ENCODE measurements around the gene GRK2.

GRK2 gene

DNA sequence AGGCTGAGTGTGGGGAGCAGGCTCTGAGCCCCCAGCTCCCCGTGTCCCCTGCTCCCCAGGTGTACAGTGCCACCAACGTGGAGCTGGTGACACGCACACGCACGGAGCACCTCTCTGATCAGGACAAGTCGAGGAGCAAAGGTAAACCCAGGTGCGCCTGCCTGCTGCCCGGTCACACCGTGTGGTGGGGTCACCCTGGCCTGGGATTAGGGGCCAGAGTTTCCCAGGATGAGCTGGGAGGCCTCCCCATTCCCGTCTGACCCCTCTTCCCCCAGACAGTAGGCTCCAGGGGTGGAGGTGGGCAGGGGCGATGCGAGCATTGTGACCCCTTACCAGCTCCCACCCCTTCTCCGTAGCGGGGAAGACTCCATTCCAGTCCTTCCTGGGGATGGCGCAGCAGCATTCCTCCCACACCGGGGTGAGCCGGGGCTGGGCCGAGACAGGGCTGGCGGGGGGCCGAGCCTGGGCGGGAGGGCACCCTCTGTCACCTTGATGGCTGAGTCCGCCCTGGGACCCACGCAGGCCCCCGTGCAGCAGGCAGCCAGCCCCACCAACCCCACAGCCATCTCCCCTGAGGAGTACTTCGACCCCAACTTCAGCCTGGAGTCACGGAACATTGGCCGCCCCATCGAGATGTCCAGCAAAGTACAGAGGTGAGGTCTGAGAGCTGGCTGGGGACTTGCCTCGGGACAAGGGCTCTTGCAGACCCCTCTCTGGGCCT, 33.4 kb downstream of the GRK2 start:
- DNase-seq (ENCODE audit: low spot score) = no peak

DNA sequence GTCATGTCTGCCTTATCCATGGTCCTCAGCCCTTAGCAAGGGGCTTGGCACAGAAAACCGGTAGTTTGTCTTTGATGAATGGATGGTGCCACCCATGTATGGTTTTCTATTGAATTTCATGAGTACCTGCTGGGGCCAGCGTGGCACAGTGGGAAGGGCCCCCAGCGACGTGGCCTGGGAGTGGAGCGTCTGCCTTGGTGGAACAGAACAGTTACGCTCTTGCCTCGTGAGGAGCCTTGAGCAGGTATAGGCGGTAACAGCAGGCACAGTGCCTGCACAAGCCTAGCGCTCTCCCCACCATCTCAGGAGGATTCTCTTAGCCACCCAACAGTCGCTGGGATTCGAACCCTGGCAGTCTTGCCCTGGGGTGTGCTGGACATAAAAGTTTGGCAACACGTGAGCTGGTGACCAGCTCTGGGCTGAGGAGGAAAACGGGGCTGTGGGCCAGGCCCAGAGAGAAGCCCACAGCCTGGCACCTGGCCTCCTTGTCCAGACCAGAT, 34.0 kb downstream of the GRK2 start:
- no peak for DNase-seq (ENCODE audit: low spot score)

DNA sequence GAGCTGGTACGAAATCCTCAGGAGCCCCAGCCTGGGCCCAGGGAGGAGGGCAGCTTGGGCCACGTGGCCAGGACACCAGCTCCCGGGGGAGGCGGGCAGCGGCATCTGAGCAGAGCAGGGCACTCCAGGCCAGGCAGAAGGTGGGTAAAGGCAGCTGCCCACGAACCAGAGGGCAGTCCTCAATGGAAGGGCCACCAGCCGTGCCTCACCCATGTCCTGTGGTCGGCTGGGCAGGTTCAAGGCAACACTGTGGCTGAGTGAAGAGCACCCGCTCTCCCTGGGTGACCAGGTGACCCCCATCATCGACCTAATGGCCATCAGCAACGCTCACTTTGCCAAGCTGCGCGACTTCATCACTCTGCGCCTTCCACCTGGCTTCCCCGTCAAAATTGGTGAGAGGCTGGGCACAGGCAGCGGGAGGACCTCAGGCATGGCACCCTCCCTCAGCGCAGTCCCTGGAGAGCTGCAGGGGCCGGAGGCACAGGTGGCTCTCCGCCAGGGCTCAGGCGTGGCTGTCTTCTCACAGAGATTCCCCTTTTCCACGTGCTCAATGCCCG, 34.6 kb downstream of the GRK2 start:
- DNase-seq (ENCODE audit: low spot score) = no peak

DNA sequence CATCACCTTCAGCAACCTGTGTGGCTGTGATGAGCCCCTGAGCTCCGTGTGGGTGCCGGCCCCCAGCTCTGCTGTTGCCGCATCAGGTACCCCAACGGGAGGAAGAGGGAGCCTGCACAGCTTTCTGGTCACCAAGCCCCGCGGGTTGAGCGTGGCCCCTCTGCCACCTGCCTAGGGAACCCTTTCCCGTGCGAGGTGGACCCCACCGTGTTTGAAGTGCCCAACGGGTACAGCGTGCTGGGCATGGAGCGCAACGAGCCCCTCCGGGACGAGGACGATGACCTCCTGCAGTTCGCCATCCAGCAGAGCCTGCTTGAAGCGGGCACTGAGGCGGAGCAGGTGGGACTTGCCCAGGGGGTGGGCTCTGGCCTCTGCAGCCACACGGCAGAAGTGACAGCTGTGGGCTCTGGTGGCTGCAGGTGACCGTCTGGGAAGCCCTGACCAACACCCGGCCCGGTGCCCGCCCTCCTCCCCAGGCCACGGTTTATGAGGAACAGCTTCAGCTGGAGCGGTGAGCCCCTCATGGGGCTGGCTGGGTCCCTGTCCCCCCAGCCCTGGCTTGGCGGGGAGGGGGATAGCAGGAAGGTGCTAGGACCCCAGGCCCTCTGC, 35.1 kb downstream of the GRK2 start:
- DNase-seq (ENCODE audit: low spot score) = no peak

DNA sequence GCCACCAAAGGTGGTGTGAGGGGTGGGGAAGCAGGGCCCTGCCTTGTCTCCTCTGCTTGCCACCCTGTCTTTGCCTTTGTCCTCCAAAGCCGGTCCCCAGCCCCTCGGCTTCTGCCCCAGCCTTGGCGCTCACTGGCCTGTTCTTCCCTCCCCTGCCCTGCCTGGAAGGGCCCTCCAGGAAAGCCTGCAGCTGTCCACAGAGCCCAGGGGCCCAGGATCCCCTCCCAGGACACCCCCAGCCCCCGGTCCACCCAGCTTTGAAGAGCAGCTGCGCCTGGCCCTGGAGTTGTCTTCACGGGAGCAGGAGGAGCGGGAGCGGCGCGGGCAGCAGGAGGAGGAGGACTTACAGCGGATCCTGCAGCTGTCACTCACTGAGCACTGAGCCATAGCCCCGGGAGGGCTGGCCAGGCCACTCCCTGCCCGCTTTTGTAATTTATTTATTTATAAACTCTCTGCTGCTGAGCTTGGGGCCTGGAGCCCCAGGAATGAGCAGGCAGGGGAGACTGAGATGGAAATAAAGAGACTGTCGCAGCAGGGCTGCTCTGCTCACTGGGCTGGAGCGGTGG, 35.8 kb downstream of the GRK2 start:
- DNase-seq (ENCODE audit: low spot score) = peak; percentile 81

DNA sequence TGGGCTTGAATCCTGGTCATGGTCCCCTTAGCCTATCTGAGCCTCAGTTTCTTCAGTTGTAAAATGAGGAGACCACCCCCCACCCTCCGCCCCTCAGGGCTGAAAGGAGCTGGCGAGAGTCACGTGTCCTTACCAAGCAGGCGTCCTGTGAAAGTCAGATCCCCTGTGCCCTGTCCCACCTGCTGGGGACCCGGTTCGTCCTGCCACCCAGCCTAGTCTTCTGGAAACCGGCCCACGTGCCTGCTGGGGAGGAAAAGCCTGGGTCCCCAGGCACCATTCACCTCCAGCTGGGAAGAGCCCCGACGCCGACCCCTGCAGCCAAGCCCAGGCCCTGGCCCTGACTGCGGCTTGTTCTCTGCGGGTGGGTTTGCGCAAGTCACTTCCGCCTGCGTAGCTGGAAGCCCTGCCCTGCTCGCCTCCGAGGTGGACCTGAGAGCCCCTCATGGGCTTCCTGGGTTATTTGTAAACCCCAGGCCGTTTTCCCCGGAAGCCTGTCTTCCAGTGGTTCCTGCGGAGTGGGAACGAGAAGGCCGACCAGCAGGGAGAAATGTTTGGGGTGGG, 36.4 kb downstream of the GRK2 start:
- DNase-seq (ENCODE audit: low spot score) = peak; percentile 57

DNA sequence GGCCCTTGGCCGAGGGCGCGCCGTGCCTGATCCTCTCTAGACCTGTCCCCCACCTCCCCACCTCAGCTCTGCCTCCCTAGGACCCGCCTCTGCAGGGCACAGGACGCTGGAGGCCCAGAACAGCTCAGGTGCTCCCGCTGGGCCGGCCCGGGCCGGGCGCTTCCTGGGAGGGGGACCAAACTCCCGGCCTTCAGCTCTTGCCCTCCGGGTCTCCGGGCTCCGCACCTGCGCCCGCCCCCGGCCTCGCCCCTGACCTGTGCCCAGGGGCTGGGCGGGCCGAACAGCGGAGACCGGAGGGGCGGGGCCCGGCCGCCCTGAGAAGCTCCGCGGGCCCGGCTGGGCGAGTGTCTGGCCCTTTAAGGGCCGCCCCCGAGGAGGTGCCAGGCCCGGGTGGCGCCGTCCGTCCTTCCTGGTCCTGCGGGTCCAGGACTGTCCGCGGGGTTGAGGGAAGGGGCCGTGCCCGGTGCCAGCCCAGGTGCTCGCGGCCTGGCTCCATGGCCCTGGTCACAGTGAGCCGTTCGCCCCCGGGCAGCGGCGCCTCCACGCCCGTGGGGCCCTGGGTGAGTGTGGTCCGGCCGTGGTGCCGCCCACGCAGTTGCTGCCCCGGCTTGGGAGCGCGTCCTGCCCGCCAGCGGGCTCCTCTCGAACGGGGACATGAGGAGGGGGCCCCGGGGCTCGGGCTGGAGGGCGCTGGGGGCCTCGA, 37.0 kb downstream of the GRK2 start, which contains the start of gene SSH3:
Gene SSH3 (plus strand): TSS at position 399 of the 703 bp plus-strand sequence. CDS start 96 bp downstream, at position 495.
- peak; percentile 86 for DNase-seq (ENCODE audit: low spot score)

DNA sequence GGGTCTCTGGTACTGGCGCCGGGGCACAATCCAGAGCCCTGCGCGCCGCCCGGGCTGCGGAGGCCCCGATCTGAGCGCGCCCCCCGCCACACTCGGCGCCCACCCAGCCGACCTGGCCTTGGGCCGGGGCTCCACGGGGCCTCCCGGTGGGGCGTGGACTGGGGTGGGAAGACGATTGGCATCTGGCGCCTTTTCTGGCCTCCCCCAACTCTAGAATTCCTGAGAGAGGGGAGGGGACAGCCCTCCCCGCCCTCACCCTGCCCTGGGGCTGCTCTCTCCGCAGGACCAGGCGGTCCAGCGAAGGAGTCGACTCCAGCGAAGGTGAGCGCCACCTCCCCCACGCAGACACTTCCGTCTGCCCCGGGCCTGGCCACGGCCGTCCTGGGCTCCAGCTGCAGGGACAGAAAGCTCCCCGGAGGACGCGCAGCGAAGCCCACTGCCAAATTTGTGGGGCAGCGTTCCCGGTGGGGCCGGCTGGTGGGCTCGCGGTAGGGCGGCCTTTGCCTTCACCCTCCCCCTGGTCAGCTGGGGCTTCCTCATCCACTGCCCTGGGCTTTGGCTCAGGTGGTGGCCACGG, 37.6 kb downstream of the GRK2 start:
- DNase-seq (ENCODE audit: low spot score) = peak; percentile 36

DNA sequence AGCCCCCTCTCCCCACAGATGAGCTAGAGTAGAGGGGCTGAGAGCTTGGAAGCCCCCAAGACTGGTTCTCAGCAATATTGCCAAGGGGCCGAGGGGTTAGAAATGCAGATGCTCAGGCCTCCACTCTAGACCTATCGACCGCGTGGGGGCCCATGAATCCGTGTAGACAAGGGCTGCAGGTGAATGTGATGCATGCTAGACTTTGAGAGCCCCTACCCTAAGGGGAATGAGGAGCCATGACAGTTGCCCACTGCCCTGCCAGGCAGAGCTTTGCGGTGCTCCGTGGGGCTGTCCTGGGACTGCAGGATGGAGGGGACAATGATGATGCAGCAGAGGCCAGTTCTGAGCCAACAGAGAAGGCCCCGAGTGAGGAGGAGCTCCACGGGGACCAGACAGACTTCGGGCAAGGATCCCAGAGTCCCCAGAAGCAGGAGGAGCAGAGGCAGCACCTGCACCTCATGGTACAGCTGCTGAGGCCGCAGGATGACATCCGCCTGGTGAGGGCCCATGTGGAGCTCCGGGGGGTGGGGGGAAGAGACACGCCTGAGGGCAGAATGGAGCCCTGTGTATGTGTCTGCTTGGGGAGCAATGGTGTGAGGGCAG, 38.3 kb downstream of the GRK2 start:
- no peak for DNase-seq (ENCODE audit: low spot score)

DNA sequence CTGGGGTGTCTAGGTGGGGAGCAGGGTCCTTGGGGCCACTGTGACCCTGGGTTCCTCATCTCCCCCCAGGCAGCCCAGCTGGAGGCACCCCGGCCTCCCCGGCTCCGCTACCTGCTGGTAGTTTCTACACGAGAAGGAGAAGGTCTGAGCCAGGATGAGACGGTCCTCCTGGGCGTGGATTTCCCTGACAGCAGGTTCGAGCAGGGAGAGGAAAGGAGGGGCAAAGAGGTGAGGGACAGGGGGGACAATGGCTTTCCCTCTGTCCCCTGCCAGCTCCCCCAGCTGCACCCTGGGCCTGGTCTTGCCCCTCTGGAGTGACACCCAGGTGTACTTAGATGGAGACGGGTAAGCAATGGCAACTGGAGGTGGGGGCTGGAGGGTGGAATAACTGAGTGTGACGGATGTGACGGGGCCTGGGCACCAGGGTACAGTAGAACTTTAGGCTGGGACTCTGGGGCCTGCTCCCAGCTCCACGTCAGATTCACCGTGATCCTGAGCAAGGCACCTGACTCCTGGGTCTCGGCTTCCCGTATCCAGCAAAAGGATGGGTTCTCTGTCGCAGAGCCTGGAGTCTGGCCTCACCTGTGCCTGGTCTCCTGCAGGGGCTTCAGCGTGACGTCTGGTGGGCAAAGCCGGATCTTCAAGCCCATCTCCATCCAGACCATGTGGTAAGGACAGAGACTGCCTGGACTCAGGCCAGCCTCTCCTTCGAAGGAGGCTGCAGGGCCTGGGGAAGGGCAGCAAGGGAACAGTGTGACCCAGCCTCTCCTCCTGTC, 40.7 kb downstream of the GRK2 start:
- no peak for DNase-seq (ENCODE audit: low spot score)

DNA sequence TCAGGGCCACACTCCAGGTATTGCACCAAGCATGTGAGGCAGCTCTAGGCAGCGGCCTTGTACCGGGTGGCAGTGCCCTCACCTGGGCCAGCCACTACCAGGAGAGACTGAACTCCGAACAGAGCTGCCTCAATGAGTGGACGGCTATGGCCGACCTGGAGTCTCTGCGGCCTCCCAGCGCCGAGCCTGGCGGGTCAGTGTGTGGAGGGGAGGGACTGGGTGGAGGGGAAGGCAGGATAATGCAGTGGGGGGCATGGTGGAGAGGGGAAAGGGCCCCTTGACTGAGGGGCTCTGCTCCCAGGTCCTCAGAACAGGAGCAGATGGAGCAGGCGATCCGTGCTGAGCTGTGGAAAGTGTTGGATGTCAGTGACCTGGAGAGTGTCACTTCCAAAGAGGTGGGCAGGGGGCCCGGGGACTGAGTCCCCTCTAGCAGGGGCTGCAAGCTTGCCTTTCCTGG, 41.3 kb downstream of the GRK2 start:
- no peak for DNase-seq (ENCODE audit: low spot score)

DNA sequence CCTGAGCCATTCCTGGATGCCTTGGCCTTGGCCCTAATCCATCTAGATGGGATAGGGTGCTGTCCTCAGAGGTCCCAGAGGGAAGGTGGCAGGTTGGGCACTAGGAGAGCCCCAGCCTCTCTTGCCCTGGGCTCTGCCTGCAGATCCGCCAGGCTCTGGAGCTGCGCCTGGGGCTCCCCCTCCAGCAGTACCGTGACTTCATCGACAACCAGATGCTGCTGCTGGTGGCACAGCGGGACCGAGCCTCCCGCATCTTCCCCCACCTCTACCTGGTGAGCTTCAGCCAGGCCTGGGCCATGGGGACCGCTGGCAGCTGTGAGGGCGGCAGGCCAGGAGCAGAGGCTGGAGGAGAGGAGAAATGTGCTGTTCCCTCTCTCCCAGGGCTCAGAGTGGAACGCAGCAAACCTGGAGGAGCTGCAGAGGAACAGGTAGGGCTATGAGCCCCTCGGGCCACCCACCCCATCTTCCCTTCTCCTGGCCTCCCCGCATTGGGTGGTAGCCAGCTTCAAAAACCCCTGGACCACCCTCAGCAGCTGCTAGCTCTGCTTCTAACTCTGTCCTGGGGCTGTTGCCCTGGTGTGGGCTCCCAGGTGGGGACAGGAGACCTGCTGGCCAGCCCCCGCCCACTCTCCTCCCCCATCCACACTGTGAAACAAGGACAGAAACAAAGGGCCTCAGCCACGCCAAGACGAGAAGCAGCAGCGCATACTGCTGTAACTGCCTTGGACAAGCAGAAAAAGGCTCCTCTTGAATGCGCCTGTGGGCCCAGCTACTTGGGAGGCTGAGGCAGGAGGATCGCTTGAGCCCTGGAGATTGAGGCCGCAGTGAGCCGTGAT, 42.0 kb downstream of the GRK2 start:
- DNase-seq (ENCODE audit: low spot score) = no peak

DNA sequence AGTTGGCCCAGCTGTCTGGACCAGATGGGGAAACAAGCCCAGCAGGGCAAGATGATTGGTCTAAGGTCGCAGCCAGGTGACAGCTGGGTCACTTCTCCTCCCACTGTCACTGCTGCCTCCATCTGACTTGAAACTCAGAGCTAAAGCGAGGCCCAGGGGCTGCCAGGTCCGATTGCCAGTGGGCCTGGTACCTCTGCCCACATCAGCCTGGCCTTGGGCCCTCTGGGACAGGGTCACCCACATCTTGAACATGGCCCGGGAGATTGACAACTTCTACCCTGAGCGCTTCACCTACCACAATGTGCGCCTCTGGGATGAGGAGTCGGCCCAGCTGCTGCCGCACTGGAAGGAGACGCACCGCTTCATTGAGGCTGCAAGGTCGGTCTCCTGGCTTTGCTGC, 42.9 kb downstream of the GRK2 start:
- DNase-seq (ENCODE audit: low spot score) = no peak

DNA sequence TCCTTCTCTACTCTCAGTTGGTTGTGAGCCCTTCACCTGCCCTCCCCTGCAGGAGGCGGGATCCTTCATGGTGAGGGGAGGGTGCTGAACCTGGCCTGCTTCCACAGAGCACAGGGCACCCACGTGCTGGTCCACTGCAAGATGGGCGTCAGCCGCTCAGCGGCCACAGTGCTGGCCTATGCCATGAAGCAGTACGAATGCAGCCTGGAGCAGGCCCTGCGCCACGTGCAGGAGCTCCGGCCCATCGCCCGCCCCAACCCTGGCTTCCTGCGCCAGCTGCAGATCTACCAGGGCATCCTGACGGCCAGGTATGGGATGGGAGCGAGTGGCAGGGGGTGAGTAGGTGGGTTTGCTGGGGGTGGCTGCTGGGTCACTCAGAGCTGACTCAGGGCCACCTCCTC, 43.4 kb downstream of the GRK2 start:
- DNase-seq (ENCODE audit: low spot score) = no peak

DNA sequence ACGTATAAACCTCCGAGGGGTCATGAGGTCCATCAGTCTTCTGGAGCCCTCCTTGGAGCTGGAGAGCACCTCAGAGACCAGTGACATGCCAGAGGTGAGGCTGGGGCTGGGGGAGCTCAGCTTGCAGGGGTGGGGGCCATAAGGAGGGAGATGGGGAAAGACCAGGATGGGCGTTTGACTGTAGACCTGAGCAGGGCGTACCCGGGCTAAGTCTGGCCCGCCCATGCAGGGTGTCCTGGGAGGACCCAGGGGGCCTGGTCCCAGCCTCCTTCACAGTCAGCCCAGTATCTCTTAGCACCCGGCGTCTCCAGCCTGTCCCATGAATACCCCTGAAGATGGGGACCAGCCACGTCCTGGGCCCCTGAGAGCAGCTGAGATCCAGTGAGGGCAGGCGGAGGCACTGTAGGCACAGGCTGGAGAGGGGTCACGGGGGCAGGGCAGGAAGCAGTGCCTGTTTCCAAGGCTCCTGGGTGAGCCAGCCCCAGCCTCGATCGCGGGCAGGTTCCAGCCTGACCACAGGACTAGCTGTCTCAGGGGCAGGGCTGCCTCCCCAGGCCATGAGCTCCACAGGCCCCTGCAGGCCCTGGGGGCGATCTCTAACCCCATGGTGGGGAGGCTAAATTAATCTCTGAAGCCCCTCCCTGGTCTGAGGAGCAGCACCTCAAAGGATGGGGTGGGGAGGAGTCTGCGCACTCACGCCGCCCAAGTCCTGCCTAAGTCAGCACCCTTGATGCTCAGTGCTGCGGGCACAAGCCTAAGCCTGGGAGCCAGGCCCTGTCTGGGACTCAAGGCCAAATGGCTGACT, 44.2 kb downstream of the GRK2 start:
- no peak for DNase-seq (ENCODE audit: low spot score)

DNA sequence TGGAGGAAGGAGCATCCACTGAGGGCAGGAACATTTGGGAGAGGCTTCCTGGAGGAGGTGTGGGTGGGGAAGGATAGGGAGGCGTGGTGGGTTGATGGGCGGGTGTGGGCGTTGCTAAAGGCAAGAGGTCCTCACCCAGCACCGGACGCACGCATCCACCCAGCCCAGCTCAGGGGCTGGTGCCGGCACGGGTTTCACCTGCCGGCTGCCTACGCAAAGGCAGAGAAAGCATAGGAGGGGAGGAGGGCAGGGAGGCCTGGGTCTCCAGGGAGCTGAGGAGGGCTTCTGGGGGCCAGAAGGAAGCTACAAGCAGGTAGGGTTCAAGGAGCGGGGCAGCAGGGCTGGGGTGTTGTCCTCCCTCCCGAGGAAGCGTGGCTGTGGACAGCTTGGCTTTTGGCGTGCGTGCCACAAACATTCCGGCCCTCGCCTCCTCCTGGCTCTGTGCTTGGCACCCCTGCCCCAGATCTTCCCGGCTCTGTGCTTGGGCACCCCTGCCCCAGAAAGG, 44.8 kb downstream of the GRK2 start:
- no peak for DNase-seq (ENCODE audit: low spot score)

DNA sequence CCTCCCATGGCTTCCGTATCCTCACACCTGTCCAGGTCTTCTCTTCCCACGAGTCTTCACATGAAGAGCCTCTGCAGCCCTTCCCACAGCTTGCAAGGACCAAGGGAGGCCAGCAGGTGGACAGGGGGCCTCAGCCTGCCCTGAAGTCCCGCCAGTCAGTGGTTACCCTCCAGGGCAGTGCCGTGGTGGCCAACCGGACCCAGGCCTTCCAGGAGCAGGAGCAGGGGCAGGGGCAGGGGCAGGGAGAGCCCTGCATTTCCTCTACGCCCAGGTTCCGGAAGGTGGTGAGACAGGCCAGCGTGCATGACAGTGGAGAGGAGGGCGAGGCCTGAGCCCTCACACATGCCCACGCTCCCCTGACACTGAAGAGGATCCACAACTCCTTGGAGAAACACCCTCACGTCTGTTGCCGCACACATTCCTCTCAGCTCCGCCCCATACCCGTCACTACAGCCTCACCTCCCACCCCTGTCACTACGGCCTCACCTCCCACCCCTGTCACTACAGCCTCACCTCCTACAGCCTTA, 45.3 kb downstream of the GRK2 start:
- no peak for DNase-seq (ENCODE audit: low spot score)
